M059J (cell line): ENCODE measurements around the gene ADAMTS16. TPM values are rescaled to one million over a fixed set of nuclear protein-coding genes. Genes with fewer than 3 reads are reported as not detected.

Experiments
- DNase-seq: peaks from one replicate; pipeline ENCODE4 v3.0.0-alpha.2; 2012; ENCODE audit warnings: low read depth
- total RNA-seq: library from RNA; depleted of rRNA; stranded (reverse); fragments of >200 nt; shearing (Covaris generic); gene quantifications from 2 replicates; pipeline ENCODE4 v1.2.3, GENCODE V29; 2014

Gene ADAMTS16
- total RNA-seq, 1 experiment from 2014 or later, result 2.4 TPM

GRCh38 chr5:5141625-5142525 lies 1.7 kb downstream of the ADAMTS16 start:
- peak; percentile 72 for DNase-seq

GRCh38 chr5:5144441-5144840 lies 4.3 kb downstream of the ADAMTS16 start:
- no peak for DNase-seq

DNA sequence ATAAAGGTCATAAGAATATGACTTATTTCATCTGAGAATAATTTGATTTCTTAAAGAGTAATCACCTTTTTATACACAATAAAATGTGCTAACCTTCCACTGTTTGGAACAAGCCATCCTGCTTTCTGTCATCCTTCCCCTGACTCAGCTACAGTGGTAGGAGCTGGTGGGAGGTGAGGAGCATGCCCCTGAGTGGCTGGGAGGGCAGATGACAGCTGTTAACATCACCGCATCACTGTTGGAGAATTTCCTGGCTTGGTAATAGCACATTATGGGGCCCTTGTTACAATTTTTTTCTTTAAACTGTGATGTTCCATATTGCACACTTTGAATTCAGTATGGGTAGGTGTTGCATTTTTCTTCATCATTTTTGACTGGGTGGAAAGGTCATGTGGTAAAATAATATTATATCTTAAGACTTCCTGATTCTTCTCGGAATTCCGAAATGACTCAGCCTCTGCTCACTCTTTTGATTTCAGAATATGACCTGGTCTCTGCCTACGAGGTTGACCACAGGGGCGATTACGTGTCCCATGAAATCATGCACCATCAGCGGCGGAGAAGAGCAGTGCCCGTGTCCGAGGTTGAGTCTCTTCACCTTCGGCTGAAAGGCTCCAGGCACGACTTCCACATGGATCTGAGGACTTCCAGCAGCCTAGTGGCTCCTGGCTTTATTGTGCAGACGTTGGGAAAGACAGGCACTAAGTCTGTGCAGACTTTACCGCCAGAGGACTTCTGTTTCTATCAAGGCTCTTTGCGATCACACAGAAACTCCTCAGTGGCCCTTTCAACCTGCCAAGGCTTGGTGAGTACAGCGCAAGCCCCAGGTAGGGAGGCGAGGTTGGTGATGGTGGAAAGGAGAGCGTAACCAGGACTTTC lies 5.8 kb downstream of the ADAMTS16 start:
- DNase-seq, result peak; percentile 92

DNA sequence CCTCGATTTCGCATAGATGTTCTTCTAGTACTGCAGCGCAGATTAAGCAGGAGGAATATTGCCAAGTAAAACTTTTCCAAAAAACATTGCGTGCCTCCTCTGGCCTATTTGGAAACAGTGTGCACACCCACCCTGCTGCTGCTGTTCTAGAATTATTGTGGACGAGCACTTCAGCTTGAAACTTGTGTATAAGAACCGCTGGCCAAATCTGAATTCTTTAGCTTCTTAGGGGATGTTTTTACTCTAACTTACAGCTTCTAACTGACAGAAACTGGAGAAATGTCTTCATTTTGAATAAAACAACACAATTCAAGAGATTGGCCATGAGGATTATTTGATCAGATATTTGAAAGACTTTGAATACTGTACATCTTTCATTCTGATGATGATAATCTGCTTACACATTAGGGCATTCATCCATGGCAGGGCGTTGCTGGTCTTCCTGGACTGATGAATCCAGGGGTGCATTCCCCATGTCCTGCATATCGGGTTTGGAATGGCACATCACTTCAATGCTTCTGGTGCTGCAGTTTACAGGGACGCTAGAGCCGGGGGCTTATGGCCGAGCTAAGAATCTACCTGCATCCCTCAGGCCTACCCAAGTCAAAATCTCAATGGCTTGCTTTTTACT lies 6.5 kb downstream of the ADAMTS16 start:
- no peak for DNase-seq

DNA sequence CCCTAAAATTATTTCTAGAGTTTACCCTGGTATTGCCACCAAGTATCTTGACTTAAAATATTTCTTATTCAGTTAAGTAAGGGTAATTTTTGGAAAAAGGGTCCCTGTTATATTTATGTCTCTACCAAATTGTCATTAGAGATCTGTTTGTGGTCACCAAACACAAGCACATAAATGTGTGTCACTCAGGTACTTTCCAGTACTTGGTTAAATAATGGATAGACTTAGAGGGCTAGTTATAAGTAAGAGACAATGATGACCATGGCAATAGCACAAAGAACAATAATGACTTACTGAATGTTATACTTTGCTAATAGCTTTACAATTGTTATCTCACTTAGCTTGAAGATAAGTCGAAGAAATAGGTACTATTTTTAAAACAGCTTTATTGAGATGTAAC lies 9.0 kb downstream of the ADAMTS16 start:
- DNase-seq, result no peak

DNA sequence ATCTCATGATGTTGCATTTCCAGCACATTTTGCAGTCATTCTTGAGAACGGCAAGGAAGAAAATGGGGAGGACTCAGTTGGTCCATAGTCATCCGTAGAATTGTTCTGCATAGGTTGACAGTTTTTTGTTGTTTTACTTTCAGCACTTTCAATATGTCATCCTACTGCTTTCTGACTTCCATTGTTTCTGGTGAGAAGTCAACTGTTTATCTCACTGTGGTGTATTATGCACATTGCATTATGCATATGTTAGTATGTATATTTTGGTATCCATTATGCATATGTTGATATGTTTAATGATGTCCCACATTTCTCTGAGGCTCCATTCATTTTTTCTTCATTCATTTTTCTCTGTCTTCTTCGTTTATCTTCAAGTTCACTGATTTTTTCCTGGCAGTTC lies 10.5 kb downstream of the ADAMTS16 start:
- no peak for DNase-seq

DNA sequence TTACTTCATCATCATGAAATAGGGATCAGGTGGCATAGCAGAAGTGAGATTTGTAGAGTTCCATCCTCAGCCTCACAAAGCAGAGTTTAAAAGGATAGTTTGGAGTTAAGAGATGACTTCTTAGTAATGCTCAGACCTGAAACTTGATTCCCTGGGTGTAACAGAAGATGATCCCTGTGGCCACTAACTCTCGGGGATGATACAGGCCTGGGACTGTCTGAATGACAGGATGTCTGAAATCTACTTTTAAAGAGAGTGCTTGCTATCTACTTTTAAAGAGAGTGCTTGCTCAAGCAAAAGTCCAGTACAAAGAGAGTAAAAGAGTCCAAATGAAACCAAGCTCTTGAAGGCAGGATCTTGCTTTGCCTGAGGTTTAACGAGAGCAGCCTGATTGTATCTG lies 14.6 kb downstream of the ADAMTS16 start:
- DNase-seq, result no peak

GRCh38 chr5:5155617-5156016 lies 15.5 kb downstream of the ADAMTS16 start:
- DNase-seq, result no peak

DNA sequence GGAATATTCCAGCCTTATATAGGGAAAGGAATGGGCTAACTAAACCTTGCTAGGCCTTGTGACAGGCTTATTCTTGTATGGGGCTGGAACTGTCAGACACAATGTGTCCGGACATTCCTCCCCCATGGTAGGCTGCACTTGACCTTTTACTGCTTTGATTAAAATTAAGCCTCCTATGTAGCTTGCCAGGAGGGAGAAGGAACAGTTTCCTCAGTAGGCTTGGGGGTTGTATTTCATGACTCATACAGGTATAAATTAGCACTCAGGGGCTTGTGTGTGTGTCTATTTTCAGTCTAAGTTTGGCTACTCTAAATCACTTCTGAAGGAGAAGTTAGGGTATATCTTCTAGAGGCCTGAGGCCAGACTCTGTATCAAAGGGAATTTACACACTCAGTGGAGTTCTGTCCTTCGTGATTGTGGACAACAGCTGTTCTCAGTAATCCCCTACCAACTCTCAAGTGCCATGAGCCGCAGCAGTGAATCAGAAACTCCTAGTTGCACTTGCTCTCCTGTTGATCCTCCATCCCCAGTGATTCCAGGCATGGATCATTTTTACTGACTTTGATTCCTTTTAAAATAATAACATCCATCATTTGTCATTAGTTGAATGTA lies 16.4 kb downstream of the ADAMTS16 start:
- DNase-seq, result peak; percentile 32

- DNase-seq, result peak; percentile 40
Observed at GRCh38 chr5:5158472-5158895, 18.4 kb downstream of the ADAMTS16 start.

GRCh38 chr5:5159282-5160103 lies 19.4 kb downstream of the ADAMTS16 start:
- DNase-seq, result peak; percentile 73

GRCh38 chr5:5164163-5164562 lies 24.0 kb downstream of the ADAMTS16 start:
- DNase-seq, result peak; percentile 33

DNA sequence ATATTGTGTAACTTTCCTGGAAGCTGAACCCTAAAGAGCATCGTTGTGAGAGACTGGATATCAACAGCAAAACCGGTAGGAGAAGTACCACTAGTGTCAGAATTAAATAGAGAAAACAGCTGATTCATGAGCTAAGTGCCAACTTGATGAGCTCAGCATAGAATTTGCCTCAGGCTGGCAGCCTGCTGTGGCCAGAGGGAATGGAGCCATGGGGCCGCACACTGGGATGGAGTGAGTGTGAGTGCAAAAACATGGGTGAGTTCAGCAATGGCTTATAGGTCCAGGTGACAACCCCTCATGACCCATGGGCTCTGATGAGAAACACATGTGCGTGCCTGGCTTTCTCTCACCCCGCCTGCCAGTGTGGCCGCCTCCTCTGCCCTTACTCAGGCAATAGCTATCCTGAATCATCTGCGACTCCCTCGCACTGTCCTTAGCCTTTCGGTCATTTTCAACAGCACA lies 25.4 kb downstream of the ADAMTS16 start:
- DNase-seq, result peak; percentile 93

GRCh38 chr5:5169466-5169865 lies 29.3 kb downstream of the ADAMTS16 start:
- DNase-seq, result no peak

- peak; percentile 25 for DNase-seq
Observed at GRCh38 chr5:5178136-5178535, 38.0 kb downstream of the ADAMTS16 start.

DNA sequence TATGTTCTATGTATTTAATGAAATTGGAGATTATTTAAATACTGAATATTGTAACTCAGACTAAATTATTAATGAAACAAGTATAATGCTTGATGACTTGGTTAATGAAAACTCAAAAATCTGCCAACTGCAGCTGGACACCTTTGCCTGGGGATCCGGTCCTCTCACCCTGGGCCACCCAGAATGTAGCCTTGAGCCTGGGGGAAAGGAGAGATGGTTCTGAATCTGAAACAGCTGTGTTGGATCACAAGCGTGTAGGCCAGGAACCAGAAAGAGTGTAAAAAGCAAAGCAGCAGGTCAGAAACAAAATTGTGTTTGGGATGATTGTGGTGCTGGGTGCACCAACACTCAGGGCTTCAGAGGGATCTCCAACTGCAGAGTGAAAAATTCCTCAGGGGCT lies 38.5 kb downstream of the ADAMTS16 start:
- no peak for DNase-seq

DNA sequence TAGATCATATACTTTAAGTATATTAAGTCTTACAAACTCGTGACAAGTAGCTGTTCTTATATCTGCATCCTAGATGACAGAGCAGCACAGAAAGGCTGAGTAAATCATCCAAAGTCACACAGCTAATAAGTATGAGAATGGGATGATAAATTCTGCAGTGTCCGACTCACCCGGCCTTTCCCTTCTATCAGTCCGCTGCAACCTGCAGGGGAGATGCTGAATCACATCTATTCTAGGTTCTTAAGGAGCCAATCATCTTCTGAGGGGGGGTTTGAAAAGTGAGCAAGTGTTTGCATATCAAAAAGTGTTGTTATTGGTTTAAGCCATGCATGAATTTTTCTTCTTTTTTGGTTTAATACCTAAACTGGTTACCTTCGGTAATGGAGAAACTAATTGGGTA lies 38.9 kb downstream of the ADAMTS16 start:
- DNase-seq, result no peak

DNA sequence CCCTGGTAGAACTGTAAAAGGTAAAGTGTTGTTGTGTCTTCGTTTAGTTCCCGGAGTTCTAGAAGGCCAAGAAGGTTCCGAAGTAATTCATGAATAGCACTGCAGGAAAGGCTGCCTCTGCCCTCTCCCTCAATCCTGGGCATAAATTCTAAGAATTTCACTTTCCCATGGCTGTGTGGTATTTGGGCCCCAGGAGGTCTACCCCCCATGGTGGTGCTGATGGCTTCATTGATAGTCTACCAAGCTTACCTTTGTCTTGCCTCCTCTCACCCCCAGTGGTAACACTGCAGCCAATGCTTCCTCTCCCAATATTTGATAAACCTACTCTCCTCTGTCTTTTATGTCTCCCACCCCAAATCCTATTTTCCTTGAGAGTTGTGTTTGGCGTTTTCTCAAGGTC lies 39.5 kb downstream of the ADAMTS16 start:
- no peak for DNase-seq

GRCh38 chr5:5181650-5182324 lies 41.7 kb downstream of the ADAMTS16 start:
- no peak for DNase-seq

GRCh38 chr5:5182508-5183188 lies 42.5 kb downstream of the ADAMTS16 start:
- DNase-seq, result no peak
